DMS79 treated with DMSO at 0.1 percent for 48 hours (cell line): ENCODE results near the gene DGKI.
"Not testable (repeated sequence)": the region's sequence is repeated elsewhere in the genome, so short reads cannot be mapped to it uniquely, and the experiment has no call there.

Experiments used
- DNase-seq: peaks from one replicate; lab custom pipeline; 2025; lab: John Stamatoyannopoulos, UW

The DGKI gene

GRCh38 chr7:137734221-137734620, 112.6 kb downstream of the DGKI start:
- no peak for DNase-seq

DNA sequence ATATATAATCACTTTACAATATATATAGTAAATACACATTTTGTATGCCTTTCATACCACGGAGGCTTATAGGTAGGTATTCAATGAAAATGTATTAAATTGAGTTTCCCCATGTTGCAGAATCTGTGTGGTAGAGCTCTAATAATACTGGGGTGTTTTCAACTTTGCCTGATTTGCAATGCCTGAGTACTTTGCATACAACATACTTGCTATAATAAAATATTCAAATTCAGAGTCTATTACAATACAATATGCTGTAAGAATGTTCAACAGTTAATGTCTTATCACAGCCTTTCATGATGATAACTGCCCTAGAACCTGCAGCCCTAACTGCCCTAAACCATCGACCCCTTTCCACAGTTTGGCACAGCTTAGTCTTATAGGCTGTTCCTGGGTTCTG, 114.6 kb downstream of the DGKI start:
- no peak for DNase-seq

DNA sequence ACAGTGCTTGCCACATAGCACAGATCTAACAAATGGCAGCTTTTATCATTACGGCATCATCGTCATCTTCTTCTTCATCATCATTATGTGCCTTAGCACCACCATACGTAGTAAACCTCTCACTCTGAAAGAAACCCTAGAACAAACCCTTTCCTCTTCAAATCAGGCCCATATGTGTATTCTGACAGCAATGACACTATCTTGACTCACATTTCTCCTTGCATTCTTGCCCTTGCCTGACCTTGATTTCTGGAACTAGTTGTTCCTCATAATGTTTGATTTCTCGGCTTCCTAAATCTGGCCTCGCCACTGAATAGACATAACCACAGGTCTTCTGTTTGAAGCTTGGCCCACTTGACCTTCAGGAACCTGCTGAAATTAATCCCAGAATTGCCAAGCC, 115.3 kb downstream of the DGKI start:
- DNase-seq: no peak

DNA sequence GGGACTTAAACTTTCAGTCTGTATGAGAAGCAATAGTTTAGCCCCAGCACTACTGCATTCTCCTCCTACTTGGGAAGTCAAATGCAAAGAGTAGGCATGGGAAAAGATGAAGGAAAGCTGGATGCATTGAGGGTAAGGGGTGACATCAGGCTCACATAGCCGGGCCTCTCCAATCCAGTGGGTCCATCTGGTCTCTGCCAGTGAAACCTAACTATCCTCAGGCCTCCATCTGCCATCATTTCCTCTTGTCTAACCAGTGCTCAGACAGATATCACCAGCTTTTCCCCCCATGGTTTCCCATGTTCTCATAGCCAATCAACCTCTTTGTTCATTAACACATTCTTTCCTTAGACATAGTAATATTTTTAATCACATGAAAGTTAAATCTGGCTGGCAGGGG, 118.3 kb downstream of the DGKI start:
- DNase-seq: no peak

DNA sequence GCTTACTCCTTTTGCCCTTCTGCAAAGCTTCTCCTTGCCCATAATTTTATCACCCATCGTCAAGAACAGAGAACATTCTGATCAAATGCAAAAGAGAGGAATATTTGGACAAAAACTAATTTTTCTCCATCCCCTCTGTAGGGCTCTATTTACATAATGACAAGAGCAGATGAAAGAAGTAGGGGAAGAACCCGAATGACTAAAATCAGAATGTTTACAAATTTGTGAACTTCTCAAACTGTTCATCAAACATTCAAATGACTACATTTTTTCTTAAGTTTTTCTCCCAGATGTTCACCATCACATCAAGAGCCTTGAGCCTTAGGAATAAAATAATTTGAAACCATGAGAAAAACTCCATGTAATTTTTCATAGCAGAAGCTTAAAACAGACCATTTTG, 119.4 kb downstream of the DGKI start:
- no peak for DNase-seq

- no peak for DNase-seq
Measured at GRCh38 chr7:137718355-137718754, 128.4 kb downstream of the DGKI start.

DNA sequence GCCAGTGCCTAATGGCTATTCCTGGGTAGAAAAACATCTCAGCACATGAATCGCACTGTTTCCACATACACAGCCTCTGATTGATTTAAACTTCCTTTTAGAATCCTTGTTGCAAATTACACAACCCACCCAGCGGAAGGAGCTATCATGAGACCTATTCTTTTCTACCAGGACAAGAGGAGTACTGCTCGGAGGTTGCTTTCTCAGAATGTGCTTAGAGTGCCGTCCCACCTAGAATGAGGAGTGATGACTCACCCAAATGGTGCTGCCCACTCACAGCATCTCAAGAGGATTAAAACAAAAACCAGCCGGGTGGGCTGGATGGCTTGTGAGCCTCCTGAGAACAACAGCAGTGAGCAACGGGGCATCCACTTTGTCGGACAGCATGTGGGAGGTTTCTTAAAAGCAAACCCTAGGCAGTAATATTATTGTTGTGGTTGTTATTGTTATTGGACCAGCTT, 128.9 kb downstream of the DGKI start:
- no peak for DNase-seq

DNA sequence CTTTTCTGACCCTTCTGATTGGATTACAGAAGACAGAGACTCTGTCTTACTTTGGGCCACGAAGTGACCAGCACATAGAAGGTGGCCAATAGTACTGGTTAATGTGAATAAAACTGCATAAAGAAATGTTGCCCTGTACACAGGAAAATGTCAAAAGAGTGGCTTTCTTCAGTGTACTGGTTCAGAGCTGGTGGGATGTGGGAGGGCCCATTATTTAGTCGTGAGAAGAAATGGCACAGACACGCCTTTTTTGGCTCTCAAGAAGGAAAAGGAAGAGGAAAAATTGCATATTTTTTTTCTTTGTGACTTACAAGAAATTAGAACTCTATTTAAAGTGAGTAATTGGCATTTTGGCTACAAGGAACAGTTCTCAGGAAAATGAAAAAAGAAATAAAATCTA, 129.7 kb downstream of the DGKI start:
- DNase-seq: no peak

GRCh38 chr7:137716061-137716460, 130.7 kb downstream of the DGKI start:
- DNase-seq: no peak

- DNase-seq: no peak
Measured at GRCh38 chr7:137715533-137715932, 131.2 kb downstream of the DGKI start.

GRCh38 chr7:137715121-137715520, 131.7 kb downstream of the DGKI start:
- DNase-seq: no peak

DNA sequence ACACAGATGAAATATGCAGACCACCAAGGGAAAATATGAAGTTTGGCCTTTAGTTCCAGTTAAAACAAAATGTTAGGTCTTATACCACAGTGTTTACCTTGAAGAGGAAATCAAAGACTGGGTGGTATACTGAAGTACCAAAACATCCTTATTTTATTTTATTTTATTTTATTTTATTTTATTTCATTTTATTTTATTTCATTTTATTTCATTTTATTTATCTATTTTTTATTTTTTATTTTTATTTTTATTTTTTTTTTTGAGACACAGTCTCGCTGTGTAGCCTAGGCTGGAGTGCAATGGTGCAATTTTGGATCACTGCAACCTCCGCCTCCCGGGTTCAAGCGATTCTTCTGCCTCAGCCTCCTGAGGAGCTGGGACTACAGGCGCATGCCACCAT, 140.4 kb downstream of the DGKI start:
- not testable (repeated sequence) for DNase-seq

DNA sequence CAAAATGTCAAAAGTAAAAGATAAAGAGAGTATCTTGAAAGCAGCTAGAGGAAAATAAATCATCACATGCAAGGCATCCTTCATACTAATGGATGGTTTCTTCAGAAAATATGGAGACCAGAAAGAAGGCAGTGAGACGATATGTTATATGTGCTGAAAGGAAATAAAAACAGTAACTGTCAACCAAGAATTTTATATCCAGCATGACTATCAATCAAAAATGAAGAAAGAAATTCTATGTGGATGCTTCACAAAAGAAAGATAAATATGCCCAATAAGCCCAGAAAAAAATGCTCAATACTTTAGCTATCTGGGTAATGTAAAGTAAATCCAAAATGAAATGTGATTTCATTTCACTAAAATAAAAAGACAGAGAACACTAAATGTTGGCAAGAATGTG, 142.1 kb downstream of the DGKI start:
- DNase-seq: no peak

DNA sequence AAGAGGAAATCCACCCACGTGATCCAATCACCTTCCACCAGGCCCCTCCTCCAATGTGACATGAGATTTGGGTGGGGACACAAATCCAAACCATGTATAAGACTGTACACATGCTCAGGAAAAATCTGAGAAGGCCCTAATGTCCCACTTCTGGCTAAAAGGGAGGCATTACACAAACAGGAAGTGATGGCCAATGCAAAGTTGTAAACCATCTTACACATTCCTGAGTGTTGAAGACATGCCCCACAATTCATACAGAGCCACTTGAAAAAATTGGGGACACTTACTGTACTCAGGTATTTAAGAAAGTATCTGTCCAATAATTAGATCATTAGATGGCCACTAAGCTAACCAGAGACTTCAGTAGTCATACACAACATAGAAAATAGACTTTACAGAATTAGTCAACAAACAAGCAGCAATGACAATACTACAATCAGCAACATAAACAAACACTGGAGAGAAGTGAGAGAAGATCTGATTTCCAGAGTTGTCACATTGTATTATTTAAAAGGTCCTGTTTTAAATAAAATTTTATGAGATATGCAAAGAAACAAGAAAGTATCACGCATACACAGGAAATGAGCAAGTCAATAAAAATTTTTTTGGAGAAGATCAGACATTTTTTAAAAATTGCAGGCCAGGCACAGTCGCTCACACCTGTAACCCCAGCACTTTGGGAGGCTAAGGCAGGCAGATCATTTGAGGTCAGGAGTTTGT, 143.3 kb downstream of the DGKI start:
- DNase-seq: no peak

DNA sequence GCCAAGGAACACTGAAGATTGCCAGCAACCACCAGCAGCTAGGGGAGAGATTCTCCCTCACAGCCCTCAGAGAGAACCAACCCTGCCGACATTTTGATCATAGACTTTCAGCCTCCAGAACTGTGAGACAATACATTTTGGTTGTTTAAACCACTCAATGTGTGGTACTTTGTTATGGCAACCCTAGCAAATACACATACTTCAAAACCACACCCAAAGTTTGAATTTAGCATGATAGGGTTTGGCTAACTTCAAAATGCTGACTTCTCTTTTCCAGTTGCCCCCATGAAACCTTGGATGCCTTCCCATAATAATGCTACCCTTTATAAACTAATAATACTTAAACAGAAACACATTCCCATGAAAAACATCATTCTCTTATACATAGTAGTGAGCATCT, 149.8 kb downstream of the DGKI start:
- no peak for DNase-seq

DNA sequence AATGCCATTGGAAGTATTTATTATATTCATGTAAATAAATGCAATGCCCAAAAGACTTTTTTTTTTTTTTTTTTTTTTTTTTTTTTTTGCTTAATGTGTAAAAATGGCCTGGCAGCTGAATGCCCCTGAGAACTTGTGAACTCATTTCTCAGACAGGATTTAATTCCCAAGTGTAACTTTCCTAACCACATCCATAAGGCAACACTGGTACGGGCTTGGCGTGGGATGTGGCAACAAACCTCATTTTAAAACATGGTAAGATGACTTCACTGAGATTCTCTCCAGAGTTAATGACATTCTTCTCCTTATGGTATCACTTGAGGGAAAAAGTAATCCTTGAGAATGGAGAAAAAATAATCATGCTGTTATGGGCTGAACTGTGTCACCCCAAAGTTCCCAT, 150.4 kb downstream of the DGKI start:
- DNase-seq: no peak

DNA sequence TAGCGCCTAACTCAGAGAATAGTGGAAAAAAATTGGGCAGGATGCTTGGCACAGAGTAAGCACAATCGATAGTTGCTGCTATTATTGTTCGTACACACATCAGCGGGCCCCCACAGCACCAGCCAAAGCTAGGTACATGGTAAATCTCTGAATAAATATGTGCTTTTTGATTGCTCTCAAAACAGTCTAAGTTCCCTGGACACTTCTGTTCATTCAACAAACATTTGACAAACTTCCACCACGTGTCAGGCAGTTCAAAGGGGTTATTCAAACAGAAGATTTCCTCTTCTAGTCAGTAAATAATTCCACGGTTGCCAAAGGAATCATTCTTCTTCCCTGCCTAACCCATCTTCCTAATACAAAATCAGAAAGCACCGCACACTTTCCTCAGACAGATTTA, 150.8 kb downstream of the DGKI start:
- DNase-seq: no peak

DNA sequence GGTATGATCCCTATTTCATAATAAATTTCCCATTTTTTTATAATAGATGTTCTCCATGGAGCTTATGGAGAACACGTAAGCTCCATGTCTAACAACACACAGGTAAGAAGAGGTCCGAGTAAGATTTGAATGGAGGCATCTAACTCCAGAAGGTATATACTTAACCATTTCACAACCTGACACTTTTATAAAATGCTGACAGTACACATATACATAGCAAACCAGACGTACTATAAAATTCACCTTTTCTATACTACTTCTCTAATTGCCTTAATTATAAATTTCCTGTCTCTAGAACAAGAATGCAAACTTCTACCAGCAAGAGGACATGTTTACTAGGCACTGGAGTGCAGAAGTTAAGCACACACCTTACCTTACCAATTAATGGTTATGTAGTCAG, 151.3 kb downstream of the DGKI start:
- DNase-seq: no peak

DNA sequence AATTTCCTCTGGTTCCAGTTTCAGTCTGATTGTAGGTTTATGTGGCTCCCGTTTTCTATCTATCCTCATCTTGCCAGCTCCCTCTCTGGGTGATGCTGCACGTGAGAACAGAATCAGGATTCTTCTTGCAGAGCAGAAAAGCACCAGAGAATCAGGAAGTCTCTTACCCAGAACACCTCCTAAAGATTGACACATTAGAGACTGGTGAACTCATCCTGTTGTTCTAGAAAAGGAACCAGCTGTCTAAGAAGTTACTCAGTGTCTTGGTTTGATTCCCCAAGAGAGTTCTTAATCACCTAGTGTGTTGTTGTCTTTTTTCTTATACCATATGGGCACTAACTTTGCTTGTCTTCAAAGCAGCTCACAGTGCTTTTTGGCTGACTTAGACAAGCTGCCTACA, 152.4 kb downstream of the DGKI start:
- DNase-seq: no peak

DNA sequence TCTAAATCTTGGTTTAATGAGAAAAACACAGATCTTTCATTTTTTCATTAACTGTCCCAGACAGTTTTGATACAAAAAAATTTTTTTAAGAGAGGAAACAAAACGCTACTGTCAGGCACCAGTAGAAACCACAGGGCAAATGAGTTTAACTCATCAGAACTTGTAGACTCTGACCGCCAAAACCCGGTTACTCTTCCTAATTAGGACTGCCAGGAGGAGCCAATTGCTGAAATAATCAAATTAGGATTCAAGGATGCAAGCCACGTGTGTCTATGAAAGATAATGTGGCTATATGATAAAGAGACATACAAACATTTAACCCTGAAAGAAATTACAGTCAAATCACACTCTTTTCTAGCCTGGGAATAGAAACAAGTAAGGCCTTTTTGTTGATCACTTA, 154.4 kb downstream of the DGKI start:
- DNase-seq: no peak

- no peak for DNase-seq
Measured at GRCh38 chr7:137691566-137691965, 155.2 kb downstream of the DGKI start.

DNA sequence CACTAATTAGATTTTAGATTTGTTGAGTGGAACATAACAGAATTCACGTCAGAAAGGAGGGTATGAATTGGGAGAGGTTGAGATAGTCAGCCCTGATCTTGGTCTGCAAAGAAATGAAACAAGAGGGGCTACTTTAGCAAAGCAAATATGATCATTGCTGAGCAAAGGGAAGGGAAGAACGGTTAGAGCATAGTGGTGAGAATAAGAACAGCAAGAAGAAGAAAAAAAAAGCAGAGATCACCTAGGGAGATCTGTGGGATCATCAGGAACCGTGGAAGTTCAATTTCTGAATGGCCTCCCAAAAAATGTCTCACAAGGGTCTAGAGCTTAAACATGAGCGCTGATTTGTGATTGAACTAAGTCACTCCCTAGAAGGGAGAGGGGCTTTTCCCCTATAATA, 156.1 kb downstream of the DGKI start:
- DNase-seq: no peak

DNA sequence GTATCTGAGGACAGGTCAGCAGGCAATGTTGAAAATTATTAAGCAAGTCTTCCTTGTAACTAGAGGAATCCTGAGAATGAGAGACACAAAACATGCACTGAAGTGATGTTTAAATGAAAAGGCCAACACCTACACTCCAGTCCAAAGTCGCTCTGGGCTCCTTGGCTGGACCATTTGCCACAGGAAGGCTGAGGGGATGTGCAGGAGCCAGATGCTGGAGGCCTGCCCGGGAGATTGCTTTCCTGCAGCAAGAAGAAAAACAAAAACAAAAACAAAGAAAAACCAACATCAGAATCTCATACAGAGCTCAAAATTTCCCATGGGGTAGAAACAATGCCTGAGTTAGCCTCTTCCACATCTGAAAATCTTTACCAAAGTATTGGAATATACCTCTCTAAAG, 157.0 kb downstream of the DGKI start:
- no peak for DNase-seq

- DNase-seq: no peak
Measured at GRCh38 chr7:137687556-137688265, 159.1 kb downstream of the DGKI start.
